K562 (cell line): Measurements from ENCODE around the gene TMEM184C.

Source experiments
- CBX5 ChIP-seq: IDR thresholded peaks from 2 replicates; pipeline ENCODE4 v1.6.1; 2014; ENCODE audit warnings: low read depth, borderline replicate concordance
- FOXA3 ChIP-seq, 2 experiments: fragments of 450-650 bp in 1 of 2; sonication (generic) in 1 of 2; formaldehyde crosslinking; IDR thresholded peaks in 1 of 2; conservative IDR thresholded peaks in 1 of 2; 2 replicates each; pipeline versions ENCODE4 v1.4.0 to v1.8.0; 2020 to 2022; ENCODE audit warnings: mild to moderate bottlenecking in 2 of 2, missing genetic modification reagents in 1 of 2
- JUN ChIP-seq, 2 experiments: sonication (generic) in 1 of 2; formaldehyde crosslinking in 1 of 2; IDR thresholded peaks; 2 replicates each; pipeline versions ENCODE4 v1.6.1 to v1.8.0; 2012 to 2022; ENCODE audit warnings: borderline replicate concordance in 2 of 2, mild to moderate bottlenecking in 2 of 2, improper control_type of control experiment in 1 of 2, low read depth in 1 of 2, low read length in 1 of 2, missing genetic modification reagents in 1 of 2
- KDM5B ChIP-seq: fragments of 200-600 bp; sonication (generic); IDR thresholded peaks from 2 replicates; pipeline ENCODE4 v1.6.1; 2012; ENCODE audit warnings: low read depth, mild to moderate bottlenecking, moderate library complexity, low read length, control low read depth, inconsistent platforms; ENCODE audit not compliant: insufficient replicate concordance
- MIER1 ChIP-seq: fragments of 450-650 bp; IDR thresholded peaks from 2 replicates; pipeline ENCODE4 v1.6.1; 2016; ENCODE audit warnings: antibody characterized with exemption, mild to moderate bottlenecking, low read depth
- NFIC ChIP-seq: fragments of 450-650 bp; IDR thresholded peaks from 2 replicates; pipeline ENCODE4 v1.6.1; 2017; ENCODE audit warnings: mild to moderate bottlenecking, inconsistent platforms
- SETDB1 ChIP-seq: IDR thresholded peaks from one replicate; pipeline ENCODE4 v1.6.1; 2012; ENCODE audit warnings: low read length, control low read depth, inconsistent platforms
- SIN3A ChIP-seq, 2 experiments: fragments of 150-350 bp in 1 of 2; IDR thresholded peaks; 2 replicates each; pipeline ENCODE4 v1.6.1; 2011 to 2016; ENCODE audit warnings: borderline replicate concordance in 2 of 2, low read depth in 2 of 2, low read length in 2 of 2, mild to moderate bottlenecking in 2 of 2, moderate library complexity in 2 of 2; ENCODE audit not compliant: control insufficient read depth in 1 of 2
- SMC3 ChIP-seq: conservative IDR thresholded peaks from 2 replicates; pipeline ENCODE4 v1.6.1; 2011; ENCODE audit warnings: low read depth, low read length, improper control_type of control experiment; ENCODE audit not compliant: insufficient read depth
- TF ChIP-seq, protein P1 (sequence below): sonication (generic); formaldehyde crosslinking; IDR thresholded peaks from 2 replicates; pipeline ENCODE4 v1.9.0; 2022; ENCODE audit warnings: mild to moderate bottlenecking, missing genetic modification reagents

DNA sequence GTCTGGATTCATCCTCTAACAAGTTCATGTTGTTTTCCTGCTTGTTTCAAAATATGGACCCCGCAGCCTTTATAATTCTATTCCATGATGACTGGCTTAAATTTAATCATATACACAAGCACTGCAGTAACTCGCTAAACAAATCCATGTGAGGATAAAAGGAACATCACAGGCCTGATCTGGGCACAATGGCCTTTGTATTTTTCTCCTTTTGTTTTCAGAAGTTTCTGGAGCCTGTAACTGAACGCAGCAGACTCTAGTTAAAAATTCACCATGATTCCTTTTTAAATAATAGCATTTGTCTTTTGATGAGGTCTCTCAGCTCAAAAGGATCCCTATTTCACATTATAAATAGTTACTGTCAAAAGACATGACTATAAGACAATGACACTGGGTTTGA lies 30.2 kb upstream of the TMEM184C start:
- no peak for TF ChIP-seq CBX5
- TF ChIP-seq SIN3A (IDR thresholded peaks at IDR 0.05; ENCODE audit: borderline replicate concordance in 2 of 2, control insufficient read depth in 1 of 2, low read depth in 2 of 2, low read length in 2 of 2), result no peak
- TF ChIP-seq, protein P1, sequence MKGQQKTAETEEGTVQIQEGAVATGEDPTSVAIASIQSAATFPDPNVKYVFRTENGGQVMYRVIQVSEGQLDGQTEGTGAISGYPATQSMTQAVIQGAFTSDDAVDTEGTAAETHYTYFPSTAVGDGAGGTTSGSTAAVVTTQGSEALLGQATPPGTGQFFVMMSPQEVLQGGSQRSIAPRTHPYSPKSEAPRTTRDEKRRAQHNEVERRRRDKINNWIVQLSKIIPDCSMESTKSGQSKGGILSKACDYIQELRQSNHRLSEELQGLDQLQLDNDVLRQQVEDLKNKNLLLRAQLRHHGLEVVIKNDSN, result no peak
- TF ChIP-seq SETDB1, result no peak
- TF ChIP-seq NFIC, result no peak
- TF ChIP-seq SMC3, result no peak
- TF ChIP-seq MIER1, result no peak
- TF ChIP-seq KDM5B, result no peak
- no peak for TF ChIP-seq FOXA3 (CRISPR knock-in tag; conservative IDR thresholded peaks at IDR 0.05 in 1 of 2, IDR thresholded peaks at IDR 0.05 in 1 of 2)
- no peak for TF ChIP-seq JUN (IDR thresholded peaks at IDR 0.05; ENCODE audit: borderline replicate concordance, low read depth, low read length)
- no peak for TF ChIP-seq JUN (CRISPR knock-in tag; IDR thresholded peaks at IDR 0.05; ENCODE audit: borderline replicate concordance)
